ENCODE measurements around the gene ERBB2.

DNA sequence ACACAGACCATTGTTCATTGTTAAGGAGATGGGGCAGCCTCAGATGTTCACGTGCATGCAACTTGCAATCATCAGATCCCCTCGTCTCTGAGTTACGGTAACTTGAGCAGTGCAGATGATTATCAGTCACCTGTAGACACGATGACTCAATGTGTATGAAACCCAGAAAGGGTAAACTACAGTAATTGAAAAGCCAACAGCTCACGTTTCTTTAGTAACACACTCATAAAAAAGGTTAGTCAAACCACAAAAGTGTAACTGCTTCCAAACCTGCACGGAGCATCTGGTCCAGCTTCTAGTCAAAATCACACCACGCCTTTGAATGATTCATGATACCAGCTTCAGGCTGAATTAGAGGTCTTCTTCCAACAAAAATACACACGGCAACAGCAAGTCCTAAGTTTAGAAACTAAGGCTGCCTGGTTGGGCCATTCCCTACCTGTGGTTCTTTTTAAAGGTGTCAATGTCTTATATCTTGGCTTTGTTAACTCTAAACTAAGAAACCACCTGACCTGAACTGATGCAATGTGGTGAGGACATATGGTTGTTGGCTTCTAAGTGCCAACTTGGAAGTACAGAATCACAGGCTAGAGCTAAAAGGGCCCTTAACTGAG, 70.2 kb downstream of the ERBB2 start:
- TF ChIP-seq EZH2 (IDR thresholded peaks at IDR 0.05) (no peak), POLR2AphosphoS5 (IDR thresholded peaks at IDR 0.05; ENCODE audit: borderline replicate concordance, low read depth, low read length) (no peak), FOXP2 (optimal IDR thresholded peaks at IDR 0.05; ENCODE audit: control extremely low read depth, extremely low read length, insufficient read depth) (no peak)
